SU-DHL-6 (cell line): ENCODE measurements around the gene SPDEF.

Source experiments
- H2AFZ ChIP-seq: fragments of 200-600 bp; sonication (generic); 2 replicates; pipeline ENCODE4 v1.6.1; 2014; ENCODE audit warnings: low read depth, mild to moderate bottlenecking, moderate library complexity, mixed read lengths, antibody characterized with exemption, low read length; ENCODE audit not compliant: severe bottlenecking
- H3F3A ChIP-seq: fragments of 200-600 bp; shearing (Covaris generic); 2 replicates; pipeline ENCODE4 v1.6.0; 2016; ENCODE audit warnings: antibody characterized with exemption, mild to moderate bottlenecking; ENCODE audit not compliant: insufficient read depth
- H3K27ac ChIP-seq: fragments of 200-600 bp; sonication (generic); 2 replicates; pipeline ENCODE4 v1.5.1; 2016; ENCODE audit warnings: low read depth, mild to moderate bottlenecking, low read length, moderate library complexity, mixed read lengths
- H3K27me3 ChIP-seq: fragments of 200-600 bp; sonication (generic), shearing (Covaris generic); 2 replicates; pipeline ENCODE4 v1.6.0; 2014; ENCODE audit warnings: mild to moderate bottlenecking, low read length
- H3K36me3 ChIP-seq: fragments of 200-600 bp; sonication (generic); 2 replicates; pipeline ENCODE4 v1.6.1; 2014; ENCODE audit warnings: mild to moderate bottlenecking, low read length, mixed read lengths
- H3K4me2 ChIP-seq: fragments of 300-600, 200-600 bp; shearing (Covaris generic), sonication (generic); 2 replicates; pipeline ENCODE4 v1.6.0; 2014; ENCODE audit warnings: low read length, low read depth, mild to moderate bottlenecking; ENCODE audit not compliant: poor library complexity, severe bottlenecking
- H3K4me3 ChIP-seq: fragments of 200-600 bp; sonication (generic); 2 replicates; pipeline ENCODE4 v1.5.1; 2014; ENCODE audit warnings: antibody characterized with exemption, low read length, mild to moderate bottlenecking, mixed read lengths; ENCODE audit not compliant: insufficient read depth, poor library complexity, severe bottlenecking
- H3K79me2 ChIP-seq: fragments of 200-600 bp; sonication (generic); 2 replicates; pipeline ENCODE4 v1.6.1; 2014; ENCODE audit warnings: mild to moderate bottlenecking, low read length, moderate library complexity; ENCODE audit not compliant: insufficient read depth
- H3K9ac ChIP-seq: fragments of 200-600 bp; sonication (generic); 2 replicates; pipeline ENCODE4 v1.7.0; 2014; ENCODE audit warnings: mild to moderate bottlenecking, low read length
- H3K9me2 ChIP-seq: fragments of 200-600 bp; sonication (generic); replicated peaks from 2 replicates; pipeline ENCODE4 v1.6.1; 2014; ENCODE audit warnings: low read length; ENCODE audit not compliant: insufficient read depth
- H3K9me3 ChIP-seq: fragments of 200-600 bp; sonication (generic); 2 replicates; pipeline ENCODE4 v1.6.1; 2014; ENCODE audit warnings: low read length, mixed read lengths; ENCODE audit not compliant: insufficient read depth
- H4K20me1 ChIP-seq: fragments of 200-600 bp; sonication (generic); 2 replicates; pipeline ENCODE4 v1.6.1; 2014; ENCODE audit warnings: low read depth, mild to moderate bottlenecking, antibody characterized with exemption, low read length, moderate library complexity, mixed read lengths
- EZH2phosphoT487 ChIP-seq: fragments of 200-600 bp; sonication (generic), shearing (Covaris generic); conservative IDR thresholded peaks from 2 replicates; pipeline ENCODE4 v1.6.1; 2018; ENCODE audit warnings: mild to moderate bottlenecking, antibody characterized with exemption, low read length, moderate library complexity, mixed read lengths
- TF ChIP-seq, protein P1 (sequence below): fragments of 200-600 bp; sonication (generic); IDR thresholded peaks from one replicate; pipeline ENCODE4 v1.5.1; 2017; ENCODE audit warnings: antibody characterized with exemption, mild to moderate bottlenecking, low read length, moderate library complexity; ENCODE audit not compliant: insufficient read depth, poor library complexity, severe bottlenecking

The SPDEF gene

DNA sequence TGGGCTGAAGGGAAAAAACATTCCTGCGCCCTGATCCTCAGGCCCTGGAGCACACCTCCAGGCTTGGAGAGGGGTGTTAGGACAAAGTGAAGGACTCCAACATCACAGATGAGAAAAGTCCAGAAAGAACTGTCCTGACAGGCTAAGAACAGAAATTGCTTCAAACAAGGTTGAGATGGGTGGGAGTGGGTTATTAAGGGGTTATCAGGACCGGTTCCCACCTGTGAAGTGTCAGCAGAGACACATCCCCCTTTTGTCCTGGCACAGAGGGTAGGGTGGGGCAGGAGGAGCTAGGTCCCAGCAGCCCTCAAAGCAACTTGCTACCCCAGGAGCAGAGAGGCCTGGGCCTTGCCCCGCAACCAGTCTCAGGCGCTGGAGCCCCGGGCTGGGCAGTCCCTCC is 3.5 kb downstream of the SPDEF start:
- Histone ChIP-seq H3K27me3 (no peaks in the 10 kb centered on the region), H4K20me1 (no peaks in the 10 kb centered on the region), H3K4me2 (no peak overlapping the region)

DNA sequence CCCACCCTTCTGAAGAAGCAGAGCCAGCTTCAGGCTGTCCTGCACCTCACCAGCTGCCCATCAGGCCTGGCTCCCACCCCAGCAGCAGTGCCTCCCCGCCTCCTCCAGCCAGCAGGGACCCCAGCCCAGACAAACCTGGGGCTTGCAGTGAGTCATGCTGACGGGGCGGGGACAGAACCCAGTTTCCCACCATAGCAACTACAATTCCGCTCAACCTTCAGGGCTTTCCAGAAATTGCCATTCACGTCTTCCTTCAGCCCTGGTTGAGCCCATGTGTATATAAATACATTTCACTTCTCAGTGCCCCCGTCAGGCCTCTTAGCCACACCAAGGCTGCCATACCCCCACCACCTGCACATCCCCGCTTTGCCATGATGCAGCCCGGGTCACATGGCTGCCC is 4.4 kb downstream of the SPDEF start:
- H3K27me3 ChIP-seq: no peaks in the 10 kb centered on the region
- H3K36me3 ChIP-seq: no peaks in the 10 kb centered on the region
- no peak overlapping the region for H3K9ac ChIP-seq
- no peak overlapping the region for H3K27ac ChIP-seq
- no peak overlapping the region for H3K4me3 ChIP-seq
- H3K4me2 ChIP-seq: no peak overlapping the region
- no peaks in the 10 kb centered on the region for H3K9me3 ChIP-seq
- no peaks in the 10 kb centered on the region for H3K9me2 ChIP-seq
- no peaks in the 10 kb centered on the region for H3F3A ChIP-seq
- TF ChIP-seq EZH2phosphoT487: no peak
- TF ChIP-seq, protein P1, sequence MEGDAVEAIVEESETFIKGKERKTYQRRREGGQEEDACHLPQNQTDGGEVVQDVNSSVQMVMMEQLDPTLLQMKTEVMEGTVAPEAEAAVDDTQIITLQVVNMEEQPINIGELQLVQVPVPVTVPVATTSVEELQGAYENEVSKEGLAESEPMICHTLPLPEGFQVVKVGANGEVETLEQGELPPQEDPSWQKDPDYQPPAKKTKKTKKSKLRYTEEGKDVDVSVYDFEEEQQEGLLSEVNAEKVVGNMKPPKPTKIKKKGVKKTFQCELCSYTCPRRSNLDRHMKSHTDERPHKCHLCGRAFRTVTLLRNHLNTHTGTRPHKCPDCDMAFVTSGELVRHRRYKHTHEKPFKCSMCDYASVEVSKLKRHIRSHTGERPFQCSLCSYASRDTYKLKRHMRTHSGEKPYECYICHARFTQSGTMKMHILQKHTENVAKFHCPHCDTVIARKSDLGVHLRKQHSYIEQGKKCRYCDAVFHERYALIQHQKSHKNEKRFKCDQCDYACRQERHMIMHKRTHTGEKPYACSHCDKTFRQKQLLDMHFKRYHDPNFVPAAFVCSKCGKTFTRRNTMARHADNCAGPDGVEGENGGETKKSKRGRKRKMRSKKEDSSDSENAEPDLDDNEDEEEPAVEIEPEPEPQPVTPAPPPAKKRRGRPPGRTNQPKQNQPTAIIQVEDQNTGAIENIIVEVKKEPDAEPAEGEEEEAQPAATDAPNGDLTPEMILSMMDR: no peak
- no peaks in the 10 kb centered on the region for H3K79me2 ChIP-seq
- no peak overlapping the region for H2AFZ ChIP-seq
- H4K20me1 ChIP-seq: no peaks in the 10 kb centered on the region

More for the DNA sequence above, 3.5 kb downstream of the SPDEF start:
- Histone ChIP-seq H3K27ac (no peak overlapping the region), H3K9me2 (no peaks in the 10 kb centered on the region), H2AFZ (no peak overlapping the region), H3K36me3 (no peaks in the 10 kb centered on the region), H3K4me3 (no peak overlapping the region), H3F3A (no peaks in the 10 kb centered on the region), H3K9ac (no peak overlapping the region), H3K9me3 (no peaks in the 10 kb centered on the region), H3K79me2 (no peaks in the 10 kb centered on the region)
- TF ChIP-seq EZH2phosphoT487: no peak
- TF ChIP-seq, protein P1: no peak

DNA sequence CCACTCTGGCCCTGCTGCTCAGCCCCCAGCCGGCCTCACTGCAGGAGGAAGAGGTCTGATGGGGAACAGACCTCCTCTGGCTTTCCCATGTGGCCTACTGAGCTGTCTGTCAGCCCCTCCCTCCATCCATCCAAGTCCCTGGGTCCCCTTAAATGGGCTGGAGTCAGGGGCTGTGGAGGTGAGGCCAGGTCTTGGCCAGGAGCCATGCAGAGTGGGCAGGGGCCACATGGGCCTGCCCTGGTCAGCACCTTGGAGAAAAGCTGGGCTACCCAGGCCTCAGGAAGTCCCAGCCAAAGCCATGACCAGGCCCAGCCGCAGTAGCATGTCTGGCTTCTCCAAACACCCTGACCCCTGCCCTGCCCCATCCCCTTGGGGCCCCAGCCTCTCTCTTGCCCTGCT is 6.3 kb downstream of the SPDEF start:
- H3K27ac ChIP-seq: no peak overlapping the region
- no peaks in the 10 kb centered on the region for H3K36me3 ChIP-seq
- H3K4me3 ChIP-seq: no peak overlapping the region
- H3K27me3 ChIP-seq: no peaks in the 10 kb centered on the region
- no peaks in the 10 kb centered on the region for H3F3A ChIP-seq
- H4K20me1 ChIP-seq: no peaks in the 10 kb centered on the region
- no peak overlapping the region for H2AFZ ChIP-seq
- no peaks in the 10 kb centered on the region for H3K79me2 ChIP-seq
- H3K9me2 ChIP-seq: no peaks in the 10 kb centered on the region
- no peak overlapping the region for H3K4me2 ChIP-seq
- H3K9ac ChIP-seq: no peak overlapping the region
- H3K9me3 ChIP-seq: no peaks in the 10 kb centered on the region
- TF ChIP-seq, protein P1: no peak
- no peak for TF ChIP-seq EZH2phosphoT487
